OCI-LY7 (cell line): ENCODE measurements around the gene ELMO1.

Experiments
- EZH2phosphoT487 ChIP-seq: fragments of 200-600 bp; sonication (generic); IDR thresholded peaks from 2 replicates; pipeline ENCODE4 v1.6.1; 2018; ENCODE audit warnings: low read depth, borderline replicate concordance, mild to moderate bottlenecking, mixed run types, antibody characterized with exemption, low read length, moderate library complexity, mixed read lengths
- TF ChIP-seq, protein P1 (sequence below): fragments of 200-600 bp; sonication (generic); conservative IDR thresholded peaks from 2 replicates; pipeline ENCODE4 v1.5.1; 2014; ENCODE audit warnings: mild to moderate bottlenecking, antibody characterized with exemption, low read length, moderate library complexity, mixed read lengths

DNA sequence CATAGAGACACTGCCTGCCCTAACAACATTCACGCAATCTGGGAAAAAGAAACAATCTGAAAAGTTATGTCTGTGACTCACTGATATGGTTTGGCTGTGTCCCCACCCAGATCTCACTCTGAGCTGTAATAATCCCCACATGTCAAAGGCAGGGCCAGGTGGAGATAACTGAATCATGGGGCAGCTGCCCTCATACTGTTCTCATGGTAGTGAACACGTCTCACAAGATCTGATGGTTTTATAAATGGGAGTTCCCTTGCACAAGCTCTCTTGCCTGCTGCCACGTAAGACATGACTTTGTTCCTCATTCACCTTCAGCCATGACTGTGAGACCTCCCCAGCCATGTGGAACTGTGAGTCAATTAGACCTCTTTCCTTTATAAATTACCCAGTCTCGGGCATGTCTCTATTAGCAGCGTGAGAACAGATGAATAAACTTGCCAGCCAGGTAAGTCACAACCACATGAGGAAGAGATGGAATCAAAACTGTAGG lies 382.8 kb downstream of the ELMO1 start:
- TF ChIP-seq, protein P1, sequence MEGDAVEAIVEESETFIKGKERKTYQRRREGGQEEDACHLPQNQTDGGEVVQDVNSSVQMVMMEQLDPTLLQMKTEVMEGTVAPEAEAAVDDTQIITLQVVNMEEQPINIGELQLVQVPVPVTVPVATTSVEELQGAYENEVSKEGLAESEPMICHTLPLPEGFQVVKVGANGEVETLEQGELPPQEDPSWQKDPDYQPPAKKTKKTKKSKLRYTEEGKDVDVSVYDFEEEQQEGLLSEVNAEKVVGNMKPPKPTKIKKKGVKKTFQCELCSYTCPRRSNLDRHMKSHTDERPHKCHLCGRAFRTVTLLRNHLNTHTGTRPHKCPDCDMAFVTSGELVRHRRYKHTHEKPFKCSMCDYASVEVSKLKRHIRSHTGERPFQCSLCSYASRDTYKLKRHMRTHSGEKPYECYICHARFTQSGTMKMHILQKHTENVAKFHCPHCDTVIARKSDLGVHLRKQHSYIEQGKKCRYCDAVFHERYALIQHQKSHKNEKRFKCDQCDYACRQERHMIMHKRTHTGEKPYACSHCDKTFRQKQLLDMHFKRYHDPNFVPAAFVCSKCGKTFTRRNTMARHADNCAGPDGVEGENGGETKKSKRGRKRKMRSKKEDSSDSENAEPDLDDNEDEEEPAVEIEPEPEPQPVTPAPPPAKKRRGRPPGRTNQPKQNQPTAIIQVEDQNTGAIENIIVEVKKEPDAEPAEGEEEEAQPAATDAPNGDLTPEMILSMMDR = no peak
- no peak for TF ChIP-seq EZH2phosphoT487
